ENCODE results near the gene STK11.
"Not testable (repeated sequence)": the region's sequence is repeated elsewhere in the genome, so short reads cannot be mapped to it uniquely, and the experiment has no call there.

The STK11 gene

DNA sequence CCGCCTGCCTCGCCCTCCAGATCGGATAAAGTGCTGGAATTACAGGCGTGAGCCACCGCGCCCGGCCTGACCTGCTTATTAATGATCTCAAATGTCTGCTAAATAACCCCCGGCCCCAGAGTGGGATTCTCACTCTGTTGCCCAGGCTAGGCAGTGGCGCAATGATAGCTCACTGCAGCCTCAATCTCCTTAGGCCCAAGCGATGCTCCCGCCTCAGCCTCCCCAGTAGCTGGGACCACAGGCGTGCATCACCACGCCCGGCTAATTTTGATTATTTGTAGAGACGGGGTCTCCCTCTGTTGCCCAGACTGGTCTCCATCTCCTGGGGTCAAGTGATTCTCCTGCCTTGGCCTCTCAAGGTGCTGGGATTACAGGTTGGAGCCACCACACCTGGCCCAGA lies 35.3 kb downstream of the STK11 start:
- H3K27ac ChIP-seq: peak overlapping the region; percentile 100
- DNase-seq (ENCODE audit: low spot score): no peak
- CTCF ChIA-PET: interaction anchor here (0.6 to 1.6 kb wide), 7 partner anchors 9 to 128 kb away, joined by 3 to 5 read pairs (median 4); no protein-coding TSS in a partner anchor
- POLR2A ChIA-PET (ENCODE audit: low non-redundant PET): interaction anchor here (0.6 kb wide), 1 partner anchor 54 kb away, joined by 3 read pairs; no protein-coding TSS in a partner anchor
- TF ChIP-seq, protein P1, sequence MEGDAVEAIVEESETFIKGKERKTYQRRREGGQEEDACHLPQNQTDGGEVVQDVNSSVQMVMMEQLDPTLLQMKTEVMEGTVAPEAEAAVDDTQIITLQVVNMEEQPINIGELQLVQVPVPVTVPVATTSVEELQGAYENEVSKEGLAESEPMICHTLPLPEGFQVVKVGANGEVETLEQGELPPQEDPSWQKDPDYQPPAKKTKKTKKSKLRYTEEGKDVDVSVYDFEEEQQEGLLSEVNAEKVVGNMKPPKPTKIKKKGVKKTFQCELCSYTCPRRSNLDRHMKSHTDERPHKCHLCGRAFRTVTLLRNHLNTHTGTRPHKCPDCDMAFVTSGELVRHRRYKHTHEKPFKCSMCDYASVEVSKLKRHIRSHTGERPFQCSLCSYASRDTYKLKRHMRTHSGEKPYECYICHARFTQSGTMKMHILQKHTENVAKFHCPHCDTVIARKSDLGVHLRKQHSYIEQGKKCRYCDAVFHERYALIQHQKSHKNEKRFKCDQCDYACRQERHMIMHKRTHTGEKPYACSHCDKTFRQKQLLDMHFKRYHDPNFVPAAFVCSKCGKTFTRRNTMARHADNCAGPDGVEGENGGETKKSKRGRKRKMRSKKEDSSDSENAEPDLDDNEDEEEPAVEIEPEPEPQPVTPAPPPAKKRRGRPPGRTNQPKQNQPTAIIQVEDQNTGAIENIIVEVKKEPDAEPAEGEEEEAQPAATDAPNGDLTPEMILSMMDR (conservative IDR thresholded peaks at IDR 0.05; ENCODE audit: low read depth): no peak

DNA sequence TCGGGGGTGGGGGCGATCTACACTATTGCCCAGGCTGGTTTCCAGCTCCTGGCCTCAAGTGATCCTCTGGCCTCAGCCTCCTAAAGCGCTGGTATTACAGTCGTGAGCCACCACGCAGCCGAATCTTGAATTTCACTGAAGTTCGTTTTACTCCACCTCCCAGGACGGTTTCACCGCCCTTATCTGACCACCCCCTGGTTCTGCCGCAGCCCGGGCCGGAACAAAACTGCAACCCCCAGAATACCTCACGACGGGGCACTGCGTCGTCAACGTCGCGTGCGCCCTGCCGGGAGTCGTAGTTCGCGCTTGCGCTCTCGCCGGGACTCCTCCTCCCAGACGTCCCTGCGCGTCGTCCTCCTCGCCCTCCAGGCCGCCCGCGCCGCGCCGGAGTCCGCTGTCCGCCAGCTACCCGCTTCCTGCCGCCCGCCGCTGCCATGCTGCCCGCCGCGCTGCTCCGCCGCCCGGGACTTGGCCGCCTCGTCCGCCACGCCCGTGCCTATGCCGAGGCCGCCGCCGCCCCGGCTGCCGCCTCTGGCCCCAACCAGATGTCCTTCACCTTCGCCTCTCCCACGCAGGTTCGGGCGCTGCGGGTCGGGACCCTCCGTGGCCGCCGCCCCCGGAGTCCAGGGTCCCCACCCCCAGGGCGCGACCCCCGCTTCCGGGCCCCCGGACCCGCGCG lies 36.0 kb downstream of the STK11 start, which contains the start of gene ATP5F1D:
Gene ATP5F1D (plus strand): TSS at position 335 of the 679 bp plus-strand sequence. CDS start 100 bp downstream, at position 435.
- ChIA-PET POLR2A (ENCODE audit: low non-redundant PET) (interaction anchor here (0.9 kb wide), 1 partner anchor 23 kb away, joined by 3 read pairs; no protein-coding TSS in a partner anchor), CTCF (interaction anchor here (0.6 to 1.6 kb wide), 6 partner anchors 19 to 141 kb away, joined by 3 to 4 read pairs (median 4); no protein-coding TSS in a partner anchor)
- H3K27ac ChIP-seq: peak within 1 kb of the TSS; percentile 100
- TF ChIP-seq, protein P1 (conservative IDR thresholded peaks at IDR 0.05; ENCODE audit: low read depth): no peak
- peak; percentile 90 for DNase-seq (ENCODE audit: low spot score)

DNA sequence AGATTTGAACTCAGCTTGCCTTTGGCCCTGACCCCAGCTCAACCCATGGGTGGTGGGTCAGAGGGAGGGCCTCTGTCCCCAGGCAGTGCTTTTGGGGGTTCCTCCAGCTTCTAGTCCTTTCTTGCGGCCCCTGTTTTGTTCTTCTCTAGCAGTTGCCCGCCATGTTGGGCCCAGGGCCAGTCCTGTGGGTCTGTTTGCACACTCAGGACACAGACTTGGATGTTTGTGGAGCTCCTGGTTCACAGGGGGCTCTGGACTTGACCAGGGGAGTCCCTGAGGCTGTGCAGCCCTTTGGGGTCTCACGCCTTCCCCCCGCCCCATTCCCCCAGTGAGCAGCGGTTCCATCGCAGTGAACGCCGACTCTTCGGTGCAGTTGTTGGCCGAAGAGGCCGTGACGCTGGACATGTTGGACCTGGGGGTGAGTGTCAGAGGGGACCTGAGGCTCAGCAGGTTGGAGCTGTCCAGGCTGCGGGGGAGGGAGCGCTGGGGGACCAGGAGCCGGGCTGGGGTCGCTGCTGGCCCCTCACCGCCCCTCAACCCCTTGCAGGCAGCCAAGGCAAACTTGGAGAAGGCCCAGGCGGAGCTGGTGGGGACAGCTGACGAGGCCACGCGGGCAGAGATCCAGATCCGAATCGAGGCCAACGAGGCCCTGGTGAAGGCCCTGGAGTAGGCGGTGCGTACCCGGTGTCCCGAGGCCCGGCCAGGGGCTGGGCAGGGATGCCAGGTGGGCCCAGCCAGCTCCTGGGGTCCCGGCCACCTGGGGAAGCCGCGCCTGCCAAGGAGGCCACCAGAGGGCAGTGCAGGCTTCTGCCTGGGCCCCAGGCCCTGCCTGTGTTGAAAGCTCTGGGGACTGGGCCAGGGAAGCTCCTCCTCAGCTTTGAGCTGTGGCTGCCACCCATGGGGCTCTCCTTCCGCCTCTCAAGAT lies 38.5 kb downstream of the STK11 start:
- DNase-seq (ENCODE audit: low spot score): peak; percentile 75
- POLR2A ChIA-PET (ENCODE audit: low non-redundant PET): interaction anchor here (0.6 to 2.8 kb wide), 5 partner anchors 9 to 140 kb away, joined by 3 to 40 read pairs (median 7); partner anchors contain the start of gene CIRBP

DNA sequence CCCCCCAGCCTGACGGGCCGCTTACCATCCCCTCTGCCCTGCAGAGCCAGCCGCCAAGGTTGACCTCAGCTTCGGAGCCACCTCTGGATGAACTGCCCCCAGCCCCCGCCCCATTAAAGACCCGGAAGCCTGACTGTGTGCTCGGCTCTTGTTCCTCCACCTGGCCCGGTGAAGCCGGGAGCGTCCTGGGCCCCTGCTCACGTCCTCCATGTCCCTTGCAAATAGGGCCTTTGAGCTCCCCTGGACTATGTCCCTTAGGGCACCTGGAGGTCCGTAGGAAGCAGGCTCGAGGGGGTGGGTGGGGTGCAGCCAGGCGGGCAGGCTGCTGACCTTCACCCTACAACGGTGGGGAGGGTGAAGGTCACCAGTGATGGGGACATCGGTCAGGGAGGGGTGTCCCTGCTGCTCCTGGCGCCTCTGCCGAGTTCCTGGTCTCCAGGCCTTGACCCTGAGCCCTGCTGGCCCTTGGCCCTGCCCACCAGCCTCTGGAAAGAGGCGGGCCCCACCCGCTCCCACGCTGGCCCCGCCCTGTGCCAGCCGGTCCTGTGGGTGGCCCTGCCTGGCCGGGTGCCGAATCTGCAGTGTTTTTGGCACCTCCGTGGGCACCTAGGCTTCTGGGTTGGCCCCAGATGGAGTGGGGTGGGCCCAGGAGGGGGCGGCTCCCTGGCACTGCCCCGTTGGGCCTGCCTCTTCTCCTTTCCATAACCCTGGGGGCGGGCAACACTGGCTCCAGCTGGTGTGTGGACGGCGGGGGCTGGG lies 39.3 kb downstream of the STK11 start:
- TF ChIP-seq, protein P1 (conservative IDR thresholded peaks at IDR 0.05; ENCODE audit: low read depth): peak; percentile 33; the same call in 1 of the 2 replicates
- peak overlapping the region; percentile 100 for H3K27ac ChIP-seq
- ChIA-PET CTCF (interaction anchor here (0.5 to 4.8 kb wide), 25 partner anchors 8 to 581 kb away, joined by 3 to 116 read pairs (median 5); partner anchors contain the start of gene CIRBP), POLR2A (ENCODE audit: low non-redundant PET) (interaction anchor here (0.6 to 2.8 kb wide), 4 partner anchors 19 to 141 kb away, joined by 3 to 40 read pairs (median 8); partner anchors contain the start of gene CIRBP)
- DNase-seq (ENCODE audit: low spot score): no peak

More for the DNA sequence above, 38.5 kb downstream of the STK11 start:
- CTCF ChIA-PET: interaction anchor here (0.5 to 4.8 kb wide), 28 partner anchors 8 to 582 kb away, joined by 3 to 116 read pairs (median 5); partner anchors contain the start of gene CIRBP
- peak overlapping the region; percentile 100 for H3K27ac ChIP-seq
- TF ChIP-seq, protein P1 (conservative IDR thresholded peaks at IDR 0.05; ENCODE audit: low read depth): peak; percentile 93

DNA sequence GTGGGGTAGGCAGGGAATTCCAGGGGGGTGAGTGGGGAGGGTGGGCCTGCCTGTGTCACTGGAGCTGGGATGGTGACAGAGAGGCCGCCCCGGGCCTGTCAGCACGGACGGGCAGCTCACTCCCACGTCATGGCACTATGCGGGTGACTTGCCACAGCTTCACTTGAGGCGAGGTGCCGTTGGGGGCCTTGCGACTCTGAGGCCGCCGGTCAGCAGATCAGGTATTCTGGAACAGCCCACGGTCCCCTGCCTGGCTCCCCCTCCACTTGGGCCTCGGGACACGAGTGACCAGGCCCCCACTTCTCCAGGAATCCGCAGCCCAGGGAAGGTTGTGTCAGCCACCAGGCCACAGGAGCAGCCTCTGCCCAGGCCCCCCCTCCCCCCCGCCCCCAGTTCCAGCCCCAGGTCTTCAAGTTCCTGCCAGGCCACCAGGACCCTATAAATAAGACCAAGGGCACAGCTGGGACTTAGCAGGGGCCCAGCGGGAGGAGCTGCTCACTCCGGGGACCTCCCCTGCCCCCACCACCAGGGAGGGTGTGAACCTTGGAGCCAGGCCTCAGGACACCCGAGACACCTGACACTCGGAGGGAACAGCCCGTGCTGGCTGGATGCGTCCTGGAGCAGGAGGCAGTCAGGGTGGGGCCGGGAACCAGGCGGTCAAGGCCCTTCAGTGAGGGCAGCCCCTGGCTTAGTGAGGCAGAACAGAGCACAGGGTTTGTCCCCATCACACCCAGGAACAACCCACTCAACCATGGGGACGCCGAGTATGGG lies 40.1 kb downstream of the STK11 start:
- POLR2A ChIA-PET (ENCODE audit: low non-redundant PET): interaction anchor here (2.8 kb wide), 1 partner anchor 23 kb away, joined by 40 read pairs; the partner anchor contains the start of gene CIRBP
- DNase-seq (ENCODE audit: low spot score): no peak
- peak overlapping the region; percentile 100 for H3K27ac ChIP-seq
- TF ChIP-seq, protein P1 (conservative IDR thresholded peaks at IDR 0.05; ENCODE audit: low read depth): no peak
- CTCF ChIA-PET: interaction anchor here (1.0 to 4.8 kb wide), 3 partner anchors 19 to 210 kb away, joined by 3 to 116 read pairs (median 10); partner anchors contain the start of gene CIRBP

DNA sequence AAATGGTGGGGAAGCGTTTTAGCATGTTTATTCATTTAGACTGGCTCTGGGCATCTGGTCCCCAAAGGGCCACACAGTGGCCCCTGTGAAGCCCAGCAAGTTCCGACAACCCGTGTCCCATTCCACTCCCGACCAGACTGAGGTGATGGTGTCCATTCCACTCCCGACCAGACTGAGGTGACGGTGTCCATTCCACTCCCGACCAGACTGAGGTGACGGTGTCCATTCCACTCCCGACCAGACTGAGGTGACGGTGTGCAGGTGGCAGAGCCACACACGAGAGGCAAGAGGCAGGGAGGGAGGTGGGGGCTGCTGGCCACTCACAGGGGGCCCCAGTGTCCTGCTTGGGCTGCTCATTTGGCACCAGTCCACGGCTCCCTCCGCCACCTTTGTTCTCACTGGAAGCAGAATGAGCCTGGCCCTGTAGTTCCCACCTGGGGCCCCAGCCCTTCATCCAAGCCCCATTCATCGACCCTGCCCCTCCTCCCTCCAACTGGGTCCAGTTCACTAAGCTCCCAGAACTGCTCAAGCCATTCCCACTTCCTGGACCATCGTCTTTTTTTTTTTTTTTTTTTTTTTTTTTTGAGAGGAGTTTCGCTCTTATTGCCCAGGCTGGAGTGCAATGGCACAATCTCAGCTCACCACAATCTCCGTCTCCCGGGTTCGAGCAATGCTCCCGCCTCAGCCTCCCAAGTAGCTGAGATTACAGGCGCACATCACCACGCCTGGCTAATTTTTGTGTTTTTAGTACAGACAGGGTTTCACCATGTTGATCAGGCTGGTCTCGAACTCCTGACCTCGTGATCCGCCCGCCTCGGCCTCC lies 40.9 kb downstream of the STK11 start:
- ChIA-PET CTCF (interaction anchor here (1.0 to 4.8 kb wide), 2 partner anchors 18 to 209 kb away, joined by 3 to 116 read pairs; partner anchors contain the start of gene CIRBP), POLR2A (ENCODE audit: low non-redundant PET) (interaction anchor here (0.6 to 0.7 kb wide), 2 partner anchors 8 to 22 kb away, joined by 4 to 6 read pairs; no protein-coding TSS in a partner anchor)
- not testable (repeated sequence) for DNase-seq (ENCODE audit: low spot score)
- H3K27ac ChIP-seq: peak overlapping the region; percentile 100

Measured in RWPE1 (cell line).